Left ventricle myocardium superior (tissue), 1 donor: Measurements from ENCODE around the gene LCOR. TPM values are rescaled to one million over a fixed set of nuclear protein-coding genes. Genes with fewer than 3 reads are reported as not detected.

ENCODE experiments used
- ATAC-seq: fragments of 200-7000 bp; cut with Tn5 transposase; one replicate; pipeline ENCODE4 v1.9.1; 2020; ENCODE audit warnings: mild to moderate bottlenecking, moderate library complexity
- DNase-seq: peaks from one replicate; pipeline ENCODE4 v3.0.0-alpha.2; 2020
- intact Hi-C: fragments of 100-400 bp; cut with micrococcal nuclease; formaldehyde crosslinking; loops from one replicate; pipeline ENCODE4 v1.11.0; 2022
- microRNA-seq: library from miRNA; unstranded; fragments of <30 nt; microRNA quantifications from one replicate; pipeline ENCODE4 v1.2.0, GENCODE V29; 2020; ENCODE audit warnings: borderline number of aligned reads
- total RNA-seq: library from RNA; stranded (reverse); fragmentation: NEBNext Ultra II Directional; extraction: Animal tissue kit (Norgen Biotek cat#: 25700); gene quantifications from one replicate; pipeline ENCODE4 v1.2.1, GENCODE V29; 2021
- donor health status: DM: no; HTN: yes; CAD: no; lungs with severe emphysema.

Gene LCOR
- total RNA-seq, 1 donor from 2014 or later: 19.8 TPM

GRCh38 chr10:97037365-97038361, 205.6 kb downstream of the LCOR start:
- peak; percentile 95 for ATAC-seq
- intact Hi-C loops: no loop called here

GRCh38 chr10:97038688-97039087, 206.6 kb downstream of the LCOR start:
- ATAC-seq (no peak), DNase-seq (no peak)
- intact Hi-C loops: no loop called here

More at GRCh38 chr10:97037365-97038361, 205.6 kb downstream of the LCOR start:
- DNase-seq: peak; percentile 77

GRCh38 chr10:97039538-97040247, 207.6 kb downstream of the LCOR start:
- no peak for ATAC-seq
- intact Hi-C loops: no loop called here
- no peak for DNase-seq

- ATAC-seq (no peak), DNase-seq (no peak)
- intact Hi-C loops: no loop called here
These were observed 208.1 kb downstream of the LCOR start for GRCh38 chr10:97040248-97040584.

GRCh38 chr10:97040706-97041105, 208.6 kb downstream of the LCOR start:
- intact Hi-C loops: no loop called here
- no peak for ATAC-seq
- DNase-seq: no peak

GRCh38 chr10:97042081-97042480, 210.0 kb downstream of the LCOR start:
- intact Hi-C loops: no loop called here
- ATAC-seq: no peak
- DNase-seq: no peak

GRCh38 chr10:97042716-97043562, 210.8 kb downstream of the LCOR start:
- no peak for ATAC-seq

GRCh38 chr10:97043563-97043855, 211.4 kb downstream of the LCOR start:
- no peak for ATAC-seq
- intact Hi-C loops: no loop called here
- no peak for DNase-seq

More at GRCh38 chr10:97042716-97043562, 210.8 kb downstream of the LCOR start:
- DNase-seq: no peak
- intact Hi-C loops: no loop called here

Small RNA genes lying within 50 kb of the gene (microRNA-seq; reads per million reads assigned to microRNA genes)
- not detected for gene MIR607

Other genes with a start within 250 kb of the LCOR start
- gene TM9SF3, start 245.3 kb upstream of the LCOR start, total RNA-seq: 75.4 TPM
- 7.5 TPM for gene PIK3AP1, start 111.8 kb upstream of the LCOR start, total RNA-seq